PC-9 (cell line): ENCODE measurements around the gene LRRC63. TPM values are rescaled to one million over a fixed set of nuclear protein-coding genes. Genes with fewer than 3 reads are reported as not detected.

Experiments
- BruUV-seq: library from RNA; stranded (reverse); fragments of 400-500 nt; replicated peaks from 2 replicates; lab custom pipeline; 2021; lab: Mats Ljungman, UMichigan
- CTCF ChIA-PET: fragments of 300-600 bp; sonication (Branson Sonifier 250); formaldehyde crosslinking; loops from one replicate; lab custom pipeline; 2022; ENCODE audit warnings: antibody characterized with exemption; lab: Charles Lee
- POLR2A ChIA-PET: fragments of 300-600 bp; sonication (Branson Sonifier 250); formaldehyde crosslinking; loops from one replicate; lab custom pipeline; 2022; ENCODE audit warnings: antibody characterized with exemption; ENCODE audit not compliant: unreplicated experiment; lab: Charles Lee
- DNase-seq, 2 experiments: peaks; one replicate each; pipeline versions ENCODE4 v3.0.0 to v3.0.0-alpha.2; 2015 to 2022; ENCODE audit warnings: mixed read lengths in 1 of 2
- H2AFZ ChIP-seq: fragments of 200-600 bp; sonication (generic); 2 replicates; pipeline ENCODE4 v1.8.1; 2017; ENCODE audit warnings: antibody characterized with exemption
- H3F3A ChIP-seq: fragments of 200-600 bp; sonication (generic); 2 replicates; pipeline ENCODE4 v1.8.1; 2017; ENCODE audit warnings: antibody characterized with exemption, mild to moderate bottlenecking, low read depth; ENCODE audit not compliant: insufficient read depth
- H3K27ac ChIP-seq: fragments of 200-600 bp; sonication (generic); 2 replicates; pipeline ENCODE4 v1.6.1; 2016; ENCODE audit warnings: mixed run types
- H3K27me3 ChIP-seq: fragments of 200-600 bp; sonication (generic); 2 replicates; pipeline ENCODE4 v1.6.1; 2016; ENCODE audit warnings: low read depth, mixed run types; ENCODE audit not compliant: insufficient read depth
- H3K36me3 ChIP-seq: fragments of 200-600 bp; sonication (generic); 2 replicates; pipeline ENCODE4 v1.6.1; 2016; ENCODE audit warnings: low read depth, mixed run types
- H3K4me1 ChIP-seq: fragments of 200-600 bp; sonication (generic); replicated peaks from 2 replicates; pipeline ENCODE4 v1.6.1; 2016; ENCODE audit warnings: mixed run types; ENCODE audit not compliant: insufficient read depth
- H3K4me2 ChIP-seq: fragments of 200-600 bp; sonication (generic); 2 replicates; pipeline ENCODE4 v1.6.1; 2017; ENCODE audit warnings: mixed run types
- H3K4me3 ChIP-seq: fragments of 200-600 bp; sonication (generic); 2 replicates; pipeline ENCODE4 v1.6.1; 2016; ENCODE audit warnings: mixed run types
- H3K79me2 ChIP-seq: fragments of 200-600 bp; sonication (generic); 2 replicates; pipeline ENCODE4 v1.6.1; 2017; ENCODE audit warnings: low read depth, mixed run types
- H3K9me2 ChIP-seq: fragments of 200-600 bp; sonication (generic); 2 replicates; pipeline ENCODE4 v1.8.1; 2017; ENCODE audit warnings: mild to moderate bottlenecking; ENCODE audit not compliant: insufficient read depth
- H3K9me3 ChIP-seq: fragments of 200-600 bp; sonication (generic); 2 replicates; pipeline ENCODE4 v1.8.1; 2016; ENCODE audit warnings: low read depth; ENCODE audit not compliant: insufficient read depth
- H4K20me1 ChIP-seq: fragments of 200-600 bp; sonication (generic); 2 replicates; pipeline ENCODE4 v1.8.1; 2017; ENCODE audit not compliant: insufficient read depth
- EZH2 ChIP-seq: fragments of 200-600 bp; sonication (generic); IDR thresholded peaks from 2 replicates; pipeline ENCODE4 v1.8.0; 2017; ENCODE audit warnings: antibody characterized with exemption, low read depth
- intact Hi-C: fragments of 100-400 bp; cut with micrococcal nuclease; formaldehyde crosslinking; loops from one replicate; pipeline ENCODE4 v1.10.0; 2022; ENCODE audit not compliant: unreplicated experiment
- total RNA-seq: library from RNA; stranded (reverse); gene quantifications from 2 replicates; pipeline ENCODE4 v1.2.3, GENCODE V29; 2021
- TF ChIP-seq, protein P1 (sequence below): fragments of 200-600 bp; sonication (generic); conservative IDR thresholded peaks from 2 replicates; pipeline ENCODE4 v1.6.1; 2017; ENCODE audit warnings: mixed run types, antibody characterized with exemption, mild to moderate bottlenecking, moderate library complexity

LRRC63 gene
- total RNA-seq, 1 experiment from 2014 or later = not detected

- Histone ChIP-seq H3K36me3 (no peaks in the 10 kb centered on the region), H3K27me3 (no peaks in the 10 kb centered on the region; the same call in 1 of the 2 replicates), H2AFZ (no peak overlapping the region), H3K9me2 (no peaks in the 10 kb centered on the region), H3K79me2 (no peaks in the 10 kb centered on the region), H3F3A (no peaks in the 10 kb centered on the region), H3K4me3 (no peak overlapping the region), H4K20me1 (no peaks in the 10 kb centered on the region), H3K27ac (no peak overlapping the region), H3K4me1 (no peaks in the 10 kb centered on the region), H3K9me3 (no peaks in the 10 kb centered on the region), H3K4me2 (no peak overlapping the region)
- CTCF ChIA-PET = no interaction called here
- BruUV-seq = no TSS peak
- no peak for DNase-seq
- TF ChIP-seq, protein P1, sequence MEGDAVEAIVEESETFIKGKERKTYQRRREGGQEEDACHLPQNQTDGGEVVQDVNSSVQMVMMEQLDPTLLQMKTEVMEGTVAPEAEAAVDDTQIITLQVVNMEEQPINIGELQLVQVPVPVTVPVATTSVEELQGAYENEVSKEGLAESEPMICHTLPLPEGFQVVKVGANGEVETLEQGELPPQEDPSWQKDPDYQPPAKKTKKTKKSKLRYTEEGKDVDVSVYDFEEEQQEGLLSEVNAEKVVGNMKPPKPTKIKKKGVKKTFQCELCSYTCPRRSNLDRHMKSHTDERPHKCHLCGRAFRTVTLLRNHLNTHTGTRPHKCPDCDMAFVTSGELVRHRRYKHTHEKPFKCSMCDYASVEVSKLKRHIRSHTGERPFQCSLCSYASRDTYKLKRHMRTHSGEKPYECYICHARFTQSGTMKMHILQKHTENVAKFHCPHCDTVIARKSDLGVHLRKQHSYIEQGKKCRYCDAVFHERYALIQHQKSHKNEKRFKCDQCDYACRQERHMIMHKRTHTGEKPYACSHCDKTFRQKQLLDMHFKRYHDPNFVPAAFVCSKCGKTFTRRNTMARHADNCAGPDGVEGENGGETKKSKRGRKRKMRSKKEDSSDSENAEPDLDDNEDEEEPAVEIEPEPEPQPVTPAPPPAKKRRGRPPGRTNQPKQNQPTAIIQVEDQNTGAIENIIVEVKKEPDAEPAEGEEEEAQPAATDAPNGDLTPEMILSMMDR = no peak
- no peak for TF ChIP-seq EZH2
- intact Hi-C loops = no loop called here
- POLR2A ChIA-PET = no interaction called here
These were observed 98.3 kb downstream of the LRRC63 start for GRCh38 chr13:46310066-46310465.

- ChIA-PET CTCF (no interaction called here), POLR2A (no interaction called here)
- intact Hi-C loops = no loop called here
These were observed 99.5 kb downstream of the LRRC63 start for GRCh38 chr13:46311217-46311616.

DNA sequence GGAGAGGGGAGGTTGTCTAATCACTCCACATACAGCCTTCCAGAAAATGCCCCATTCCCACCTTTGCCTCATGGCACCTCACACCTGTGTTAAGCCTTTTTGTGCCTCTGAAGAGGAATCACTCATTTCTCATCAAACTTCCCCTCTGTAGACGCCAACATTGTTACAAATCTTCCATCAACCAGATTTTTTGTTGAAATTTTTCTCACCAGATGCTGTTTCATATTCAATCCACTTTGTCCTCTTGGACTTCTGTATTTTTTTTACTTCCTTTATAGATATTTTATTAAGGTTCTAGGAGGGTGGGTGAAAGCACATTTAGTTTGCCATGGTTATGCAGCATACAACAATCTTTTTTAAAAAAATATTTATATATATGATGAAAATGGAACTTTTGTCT lies 101.3 kb downstream of the LRRC63 start:
- no peak for DNase-seq
- no peak overlapping the region for H3K27ac ChIP-seq
- POLR2A ChIA-PET = no interaction called here
- no peak overlapping the region for H3K4me3 ChIP-seq
- no TSS peak for BruUV-seq
- CTCF ChIA-PET = no interaction called here
- H3K79me2 ChIP-seq = no peaks in the 10 kb centered on the region
- H3K4me2 ChIP-seq = no peak overlapping the region
- H3K27me3 ChIP-seq = no peaks in the 10 kb centered on the region; the same call in 1 of the 2 replicates
- H4K20me1 ChIP-seq = no peaks in the 10 kb centered on the region
- H3K9me2 ChIP-seq = no peaks in the 10 kb centered on the region
- H3K36me3 ChIP-seq = no peaks in the 10 kb centered on the region
- no peak overlapping the region for H2AFZ ChIP-seq
- intact Hi-C loops = no loop called here
- no peaks in the 10 kb centered on the region for H3K9me3 ChIP-seq
- H3K4me1 ChIP-seq = no peaks in the 10 kb centered on the region
- TF ChIP-seq, protein P1 = no peak
- no peak for TF ChIP-seq EZH2
- no peaks in the 10 kb centered on the region for H3F3A ChIP-seq

More at GRCh38 chr13:46311217-46311616, 99.5 kb downstream of the LRRC63 start:
- H3K27me3 ChIP-seq = no peaks in the 10 kb centered on the region; the same call in 1 of the 2 replicates
- BruUV-seq = no TSS peak
- DNase-seq = no peak
- no peaks in the 10 kb centered on the region for H3K9me2 ChIP-seq
- no peaks in the 10 kb centered on the region for H3K79me2 ChIP-seq
- no peak overlapping the region for H2AFZ ChIP-seq
- H3K4me2 ChIP-seq = no peak overlapping the region
- no peak for TF ChIP-seq EZH2
- TF ChIP-seq, protein P1 = no peak
- no peaks in the 10 kb centered on the region for H3K4me1 ChIP-seq
- no peaks in the 10 kb centered on the region for H3K36me3 ChIP-seq
- no peaks in the 10 kb centered on the region for H3K9me3 ChIP-seq
- no peak overlapping the region for H3K27ac ChIP-seq
- no peaks in the 10 kb centered on the region for H3F3A ChIP-seq
- no peaks in the 10 kb centered on the region for H4K20me1 ChIP-seq
- H3K4me3 ChIP-seq = no peak overlapping the region
